Vagina (tissue), 2 donors: ENCODE data around the gene CDC14A. TPM values are rescaled to one million over a fixed set of nuclear protein-coding genes. Genes with fewer than 3 reads are reported as not detected.

Experiments used
- DNase-seq, 2 donors: peaks; one replicate each; pipeline ENCODE4 v3.0.0-alpha.2; 2017; ENCODE audit errors: extremely low spot score in 2 of 2
- H3K27ac ChIP-seq: fragments of 200-600 bp; sonication (generic); one replicate; pipeline ENCODE4 v1.5.1; 2019
- H3K27me3 ChIP-seq: fragments of 200-600 bp; sonication (generic); one replicate; pipeline ENCODE4 v1.5.1; 2019
- H3K36me3 ChIP-seq, 2 donors: fragments of 200-600 bp; sonication (generic); one replicate each; pipeline ENCODE4 v1.5.1; 2017 to 2019
- H3K4me1 ChIP-seq: fragments of 200-600 bp; sonication (generic); one replicate; pipeline ENCODE4 v1.5.1; 2019
- H3K4me3 ChIP-seq, 2 donors: fragments of 200-600 bp; sonication (generic); 1 replicate in 1 of 2; 2 replicates in 1 of 2; pipeline ENCODE4 v1.5.1; 2016 to 2019
- H3K9me3 ChIP-seq: fragments of 200-600 bp; sonication (generic); one replicate; pipeline ENCODE4 v1.5.1; 2019
- POLR2A ChIP-seq, 2 donors: fragments of 450-650 bp; IDR thresholded peaks; one replicate each; pipeline ENCODE4 v1.6.1; 2017; ENCODE audit warnings: antibody characterized with exemption in 2 of 2, mild to moderate bottlenecking in 2 of 2, moderate library complexity in 2 of 2
- POLR2AphosphoS5 ChIP-seq, 2 donors: sonication (generic); formaldehyde crosslinking; IDR thresholded peaks; one replicate each; pipeline ENCODE4 v1.9.0; 2017; ENCODE audit warnings: antibody characterized with exemption in 2 of 2, mild to moderate bottlenecking in 2 of 2, low read depth in 1 of 2; ENCODE audit not compliant: insufficient read depth in 1 of 2
- intact Hi-C: fragments of 100-400 bp; cut with DNase I; formaldehyde crosslinking; loops from one replicate; pipeline ENCODE4 v1.15.1; 2023
- total RNA-seq: library from RNA; depleted of rRNA; stranded (reverse); fragments of >200 nt; gene quantifications from one replicate; pipeline ENCODE4 v1.2.3, GENCODE V29; 2016
- TF ChIP-seq, protein P1 (sequence below), 3 experiments: fragments of 450-650 bp in 2 of 3; fragments of 200-600 bp in 1 of 3; sonication (generic) in 1 of 3; IDR thresholded peaks; one replicate each; pipeline ENCODE4 v1.5.1; 2017 to 2019; ENCODE audit warnings: antibody characterized with exemption in 3 of 3, mild to moderate bottlenecking in 2 of 3, moderate library complexity in 2 of 3

Gene CDC14A
- total RNA-seq, 1 donor from 2014 or later = 14.5 TPM

DNA sequence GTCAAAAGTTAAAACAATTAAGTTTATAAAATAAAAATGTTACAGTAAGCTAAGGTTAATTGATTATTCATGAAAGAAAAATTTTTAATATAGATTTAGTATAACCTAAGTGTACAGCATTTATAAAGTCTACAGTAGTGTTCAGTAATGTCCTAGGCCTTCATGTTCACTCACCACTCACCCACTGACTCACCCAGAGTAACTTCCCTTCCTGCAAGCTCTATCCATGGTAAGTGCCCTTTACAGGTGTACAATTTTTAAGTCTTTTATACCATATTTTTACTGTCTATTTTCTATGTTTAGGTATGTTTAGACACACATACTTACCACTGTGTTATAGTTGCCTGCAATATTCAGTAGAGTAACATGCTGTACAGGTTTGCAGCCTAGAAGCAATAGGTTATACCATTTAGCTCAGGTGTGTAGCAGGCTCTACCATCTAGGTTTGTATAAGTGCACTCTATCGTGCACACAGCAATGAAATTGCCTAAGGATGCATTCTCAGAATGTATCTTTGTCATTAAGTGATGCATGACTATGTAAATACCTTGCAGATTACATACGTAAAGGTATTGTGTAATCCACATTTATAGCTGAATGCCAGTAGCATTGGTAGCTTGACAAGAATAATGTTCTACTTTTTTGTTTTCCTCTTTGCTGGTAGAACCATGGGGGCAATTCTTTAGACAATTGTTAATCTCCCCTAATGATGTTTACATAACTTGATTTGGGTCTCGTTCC is 149.9 kb downstream of the CDC14A start:
- no peaks in the 10 kb centered on the region for H3K27me3 ChIP-seq
- no peak for DNase-seq
- peaks cover 0 to 27% of the 10 kb centered on the region in 2 donors for H3K36me3 ChIP-seq
- no peak overlapping the region for H3K4me3 ChIP-seq
- no peaks in the 10 kb centered on the region for H3K9me3 ChIP-seq
- H3K4me1 ChIP-seq = no peaks in the 10 kb centered on the region
- H3K27ac ChIP-seq = no peak overlapping the region
- intact Hi-C loops = no loop called here
- TF ChIP-seq POLR2AphosphoS5 (IDR thresholded peaks at IDR 0.05; ENCODE audit: insufficient read depth in 1 of 2, low read depth in 1 of 2) (no peak), POLR2A (IDR thresholded peaks at IDR 0.05) (no peak)
- TF ChIP-seq, protein P1, sequence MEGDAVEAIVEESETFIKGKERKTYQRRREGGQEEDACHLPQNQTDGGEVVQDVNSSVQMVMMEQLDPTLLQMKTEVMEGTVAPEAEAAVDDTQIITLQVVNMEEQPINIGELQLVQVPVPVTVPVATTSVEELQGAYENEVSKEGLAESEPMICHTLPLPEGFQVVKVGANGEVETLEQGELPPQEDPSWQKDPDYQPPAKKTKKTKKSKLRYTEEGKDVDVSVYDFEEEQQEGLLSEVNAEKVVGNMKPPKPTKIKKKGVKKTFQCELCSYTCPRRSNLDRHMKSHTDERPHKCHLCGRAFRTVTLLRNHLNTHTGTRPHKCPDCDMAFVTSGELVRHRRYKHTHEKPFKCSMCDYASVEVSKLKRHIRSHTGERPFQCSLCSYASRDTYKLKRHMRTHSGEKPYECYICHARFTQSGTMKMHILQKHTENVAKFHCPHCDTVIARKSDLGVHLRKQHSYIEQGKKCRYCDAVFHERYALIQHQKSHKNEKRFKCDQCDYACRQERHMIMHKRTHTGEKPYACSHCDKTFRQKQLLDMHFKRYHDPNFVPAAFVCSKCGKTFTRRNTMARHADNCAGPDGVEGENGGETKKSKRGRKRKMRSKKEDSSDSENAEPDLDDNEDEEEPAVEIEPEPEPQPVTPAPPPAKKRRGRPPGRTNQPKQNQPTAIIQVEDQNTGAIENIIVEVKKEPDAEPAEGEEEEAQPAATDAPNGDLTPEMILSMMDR (IDR thresholded peaks at IDR 0.05) = no peak

GRCh38 chr1:100506217-100506616 is 153.9 kb downstream of the CDC14A start:
- Histone ChIP-seq H3K27me3 (no peaks in the 10 kb centered on the region), H3K36me3 (no peaks in the 10 kb centered on the region)
- intact Hi-C loops = no loop called here

DNA sequence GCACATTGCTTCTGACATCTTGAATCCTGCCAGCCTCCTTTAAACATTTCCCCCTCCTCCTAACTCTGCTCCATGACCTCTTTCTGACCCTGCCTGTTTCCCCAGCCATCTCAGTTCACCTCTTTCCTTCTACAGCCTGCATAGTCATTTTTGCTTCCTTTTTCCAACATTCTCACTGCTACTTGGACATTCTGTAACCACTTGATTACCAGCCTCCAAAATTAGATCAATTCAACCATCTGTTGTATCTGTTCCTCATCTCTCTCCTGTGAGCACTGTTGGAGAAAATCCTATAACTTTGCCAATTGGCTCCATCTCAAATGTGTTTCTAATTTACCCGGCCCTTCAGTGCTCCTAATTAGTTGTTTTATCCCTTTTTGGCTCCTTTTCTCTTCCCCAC is 158.1 kb downstream of the CDC14A start:
- Histone ChIP-seq H3K27ac (no peak overlapping the region), H3K4me1 (no peaks in the 10 kb centered on the region), H3K9me3 (no peaks in the 10 kb centered on the region), H3K27me3 (no peaks in the 10 kb centered on the region), H3K4me3 (no peak overlapping the region), H3K36me3 (no peaks in the 10 kb centered on the region)
- TF ChIP-seq, protein P1 (IDR thresholded peaks at IDR 0.05) = no peak
- TF ChIP-seq POLR2A (IDR thresholded peaks at IDR 0.05) (no peak), POLR2AphosphoS5 (IDR thresholded peaks at IDR 0.05; ENCODE audit: insufficient read depth in 1 of 2, low read depth in 1 of 2) (no peak)
- no peak for DNase-seq
- intact Hi-C loops = no loop called here

More at GRCh38 chr1:100506217-100506616, 153.9 kb downstream of the CDC14A start:
- DNase-seq = no peak
- TF ChIP-seq, protein P1 (IDR thresholded peaks at IDR 0.05) = no peak
- no peak for TF ChIP-seq POLR2AphosphoS5 (IDR thresholded peaks at IDR 0.05; ENCODE audit: insufficient read depth in 1 of 2, low read depth in 1 of 2)
- TF ChIP-seq POLR2A (IDR thresholded peaks at IDR 0.05) = no peak
- H3K9me3 ChIP-seq = no peaks in the 10 kb centered on the region
- no peak overlapping the region for H3K4me3 ChIP-seq
- no peak overlapping the region for H3K27ac ChIP-seq
- no peaks in the 10 kb centered on the region for H3K4me1 ChIP-seq

DNA sequence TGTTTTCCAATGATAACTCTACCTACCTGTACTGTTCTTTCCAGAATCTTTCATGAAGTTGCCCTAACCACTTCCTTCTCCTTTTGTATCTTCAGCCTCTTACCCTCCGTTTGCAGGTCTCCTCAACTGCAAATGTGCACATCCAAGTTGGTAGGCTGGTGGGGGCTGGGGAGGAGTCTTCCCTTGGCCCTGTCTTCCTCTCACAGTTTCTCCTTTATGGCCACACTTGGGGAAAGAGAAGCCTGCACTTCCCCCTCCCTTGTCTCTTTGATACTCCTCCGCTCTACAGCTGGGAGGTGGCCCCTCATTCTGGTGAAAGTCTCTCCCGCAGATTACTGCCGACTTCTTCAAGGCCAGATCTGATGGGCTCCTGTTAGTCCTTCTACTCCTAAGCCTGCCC is 158.8 kb downstream of the CDC14A start:
- Histone ChIP-seq H3K9me3 (no peaks in the 10 kb centered on the region), H3K36me3 (no peaks in the 10 kb centered on the region), H3K27ac (no peak overlapping the region), H3K4me3 (no peak overlapping the region), H3K4me1 (no peaks in the 10 kb centered on the region), H3K27me3 (no peaks in the 10 kb centered on the region)
- DNase-seq = no peak
- TF ChIP-seq, protein P1 (IDR thresholded peaks at IDR 0.05) = no peak
- intact Hi-C loops = no loop called here

GRCh38 chr1:100511773-100512172 is 159.5 kb downstream of the CDC14A start:
- no peaks in the 10 kb centered on the region for H3K27me3 ChIP-seq
- H3K4me3 ChIP-seq = no peak overlapping the region
- H3K4me1 ChIP-seq = no peaks in the 10 kb centered on the region
- DNase-seq = no peak
- intact Hi-C loops = no loop called here
- H3K36me3 ChIP-seq = no peaks in the 10 kb centered on the region
- H3K27ac ChIP-seq = no peak overlapping the region
- no peaks in the 10 kb centered on the region for H3K9me3 ChIP-seq
- TF ChIP-seq POLR2A (IDR thresholded peaks at IDR 0.05) (no peak), POLR2AphosphoS5 (IDR thresholded peaks at IDR 0.05; ENCODE audit: insufficient read depth in 1 of 2, low read depth in 1 of 2) (no peak)
- TF ChIP-seq, protein P1 (IDR thresholded peaks at IDR 0.05) = no peak
